IPS-NIHi7 (cell line): ENCODE measurements around the gene MEA1.

Experiments
- DNase-seq: peaks from one replicate; pipeline ENCODE4 v3.0.0; 2012; ENCODE audit warnings: mixed read lengths; ENCODE audit errors: extremely low spot score

MEA1 gene

DNA sequence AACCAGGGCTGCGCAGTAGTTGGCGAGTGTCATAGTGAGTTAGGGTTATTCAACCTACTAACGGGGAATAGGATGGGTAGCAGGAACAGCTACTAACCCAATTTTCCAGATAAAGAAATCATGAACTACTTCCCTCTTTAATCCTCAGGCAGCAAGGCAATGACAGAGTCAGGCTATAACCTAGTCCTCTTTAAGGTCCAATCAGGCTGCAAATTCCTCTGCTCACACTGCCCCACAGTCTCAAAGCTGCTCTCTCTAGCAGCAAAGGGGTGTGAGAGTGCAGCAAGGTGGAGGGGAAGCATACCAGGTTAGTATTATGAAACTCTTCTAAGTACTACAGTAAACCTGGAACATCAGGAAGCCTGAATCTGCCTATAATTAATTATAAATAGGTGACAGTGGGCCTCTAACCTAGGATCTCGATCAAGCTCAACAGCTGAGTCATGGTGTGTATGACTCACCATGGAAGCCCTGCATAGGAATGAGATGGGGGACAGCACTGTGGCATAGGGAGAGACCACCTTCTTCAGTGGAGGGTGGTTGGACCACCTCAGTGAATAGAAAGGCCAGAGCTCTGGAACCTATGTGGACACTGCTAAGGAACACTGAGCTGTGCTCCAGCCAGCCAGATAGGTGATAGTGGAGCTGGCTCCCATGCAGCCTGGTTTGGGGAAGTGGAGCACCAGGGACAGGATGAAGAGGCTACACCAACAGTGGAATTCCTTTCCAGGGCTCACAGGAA is 42.7 kb downstream of the MEA1 start:
- no peak for DNase-seq

DNA sequence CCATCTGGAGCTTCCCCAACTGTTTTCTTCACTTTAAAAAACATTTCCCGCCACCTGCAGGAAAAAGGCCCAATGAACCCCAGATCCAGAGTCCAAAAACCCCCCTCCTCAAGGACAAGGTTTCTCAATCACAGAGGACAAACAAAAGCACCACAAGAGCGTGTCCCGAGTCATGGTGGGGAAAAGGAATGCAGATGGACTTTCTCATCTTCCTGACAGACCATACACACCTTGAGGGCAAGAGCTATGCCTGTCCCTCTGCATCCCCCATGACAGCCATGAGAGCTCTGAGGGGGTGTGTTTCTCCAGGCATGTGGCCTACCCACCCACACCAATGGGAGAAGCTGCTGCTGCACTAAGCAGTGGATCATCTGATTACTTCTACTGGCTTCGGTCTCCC is 43.8 kb downstream of the MEA1 start:
- no peak for DNase-seq

DNA sequence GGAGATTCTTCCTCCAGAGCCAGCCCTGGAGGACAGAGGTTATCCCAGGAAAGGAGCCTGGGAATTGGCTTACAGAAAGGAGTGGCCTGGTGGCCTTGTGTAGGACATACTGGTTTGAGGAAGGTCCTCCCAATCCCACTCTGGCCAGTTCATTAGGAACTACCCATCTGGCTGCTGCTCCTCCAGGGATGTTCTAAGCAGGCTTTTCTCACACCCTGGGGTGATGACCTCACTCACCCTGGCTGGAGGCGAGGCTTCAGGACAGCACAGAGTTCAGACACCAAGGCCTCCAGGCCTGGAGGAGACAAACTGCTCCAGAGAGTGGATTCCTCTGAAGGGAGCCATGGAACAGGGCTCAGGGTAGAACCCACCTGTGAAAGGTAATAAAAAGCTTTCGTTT is 44.3 kb downstream of the MEA1 start:
- DNase-seq, result no peak

DNA sequence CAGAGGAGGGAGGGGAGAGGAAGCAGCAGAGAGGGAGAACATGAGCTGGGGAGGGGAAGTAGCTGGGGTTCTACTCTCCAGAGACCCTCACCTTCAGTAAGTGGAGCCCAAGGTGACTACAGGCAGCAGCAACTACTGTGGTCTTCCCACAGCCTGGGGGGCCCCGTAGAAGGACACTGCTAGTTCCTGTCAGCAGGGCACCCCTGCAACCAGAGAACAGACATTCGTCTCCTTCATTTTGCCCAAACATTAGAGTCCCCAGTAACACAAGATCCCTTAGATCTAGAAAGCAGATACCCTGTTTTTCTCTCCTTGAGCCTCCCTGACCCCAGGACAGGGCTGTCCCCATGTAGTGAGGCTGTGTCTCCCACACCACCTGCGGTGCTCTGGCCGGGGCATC is 45.0 kb downstream of the MEA1 start:
- DNase-seq, result no peak

DNA sequence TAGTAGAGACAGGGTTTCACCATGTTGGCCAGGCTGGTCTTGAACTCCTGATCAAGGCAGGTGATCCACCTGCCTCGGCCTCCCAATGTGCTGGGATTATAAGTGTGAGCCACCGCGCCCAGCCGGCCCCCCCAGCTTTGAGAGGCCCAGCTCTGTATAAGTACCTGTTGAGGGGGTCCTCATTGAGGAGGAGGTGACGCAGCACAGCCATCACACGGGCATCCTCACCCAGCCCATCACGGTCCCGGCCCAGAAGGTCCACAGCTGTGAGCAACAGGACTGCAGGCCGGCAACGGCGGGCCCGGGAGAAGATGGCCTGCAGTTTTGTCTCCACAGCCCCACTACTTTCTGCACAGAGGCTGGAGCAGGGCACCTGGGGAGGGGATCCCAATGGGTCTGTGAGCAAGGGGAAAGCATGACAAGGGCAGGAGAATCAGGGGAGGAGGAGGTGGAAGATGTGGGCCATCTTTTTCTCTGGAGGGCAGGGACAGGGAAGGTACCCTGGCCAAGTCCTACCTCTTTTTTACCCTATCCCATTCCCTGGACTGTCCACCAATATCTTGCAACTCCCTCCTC is 45.5 kb downstream of the MEA1 start:
- no peak for DNase-seq

DNA sequence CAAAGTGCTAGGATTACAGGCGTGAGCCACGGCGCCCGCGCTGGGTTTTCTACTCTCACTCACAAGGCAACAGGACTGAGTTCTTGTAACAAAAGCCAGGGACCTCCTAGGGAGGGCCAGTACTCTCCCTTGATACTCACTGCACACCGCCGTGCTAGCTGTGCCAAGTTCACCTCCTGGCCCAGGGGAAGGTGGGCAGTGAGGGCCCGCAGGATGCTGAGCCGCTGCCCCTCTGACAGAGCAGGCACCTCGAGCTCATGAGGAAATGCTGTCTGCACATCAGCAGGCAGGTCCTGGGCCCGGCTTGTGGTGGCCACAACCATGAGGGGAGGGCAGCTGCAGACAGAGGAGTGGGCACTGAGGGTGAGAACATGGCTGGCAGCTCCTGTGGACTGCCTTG is 46.5 kb downstream of the MEA1 start:
- no peak for DNase-seq

DNA sequence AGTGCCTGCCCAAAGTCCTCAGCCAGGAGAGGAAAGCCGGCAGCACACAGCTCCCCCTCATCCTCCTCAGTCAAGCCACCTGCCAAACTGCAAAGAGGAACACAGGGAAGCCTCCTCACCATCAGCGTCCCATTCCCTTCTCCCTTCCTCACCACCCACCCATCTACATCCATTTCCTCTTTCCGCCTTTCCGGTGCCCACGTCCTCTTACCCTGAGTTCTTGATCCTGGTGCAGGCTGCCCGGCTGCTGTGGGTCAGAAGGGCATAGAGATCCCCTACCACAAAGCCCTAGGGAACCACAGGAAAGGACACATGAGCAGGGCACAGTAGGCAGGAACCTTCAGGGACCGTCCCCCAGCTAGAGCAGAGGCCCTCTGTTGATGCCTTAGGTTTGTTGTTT is 47.2 kb downstream of the MEA1 start:
- DNase-seq, result no peak

DNA sequence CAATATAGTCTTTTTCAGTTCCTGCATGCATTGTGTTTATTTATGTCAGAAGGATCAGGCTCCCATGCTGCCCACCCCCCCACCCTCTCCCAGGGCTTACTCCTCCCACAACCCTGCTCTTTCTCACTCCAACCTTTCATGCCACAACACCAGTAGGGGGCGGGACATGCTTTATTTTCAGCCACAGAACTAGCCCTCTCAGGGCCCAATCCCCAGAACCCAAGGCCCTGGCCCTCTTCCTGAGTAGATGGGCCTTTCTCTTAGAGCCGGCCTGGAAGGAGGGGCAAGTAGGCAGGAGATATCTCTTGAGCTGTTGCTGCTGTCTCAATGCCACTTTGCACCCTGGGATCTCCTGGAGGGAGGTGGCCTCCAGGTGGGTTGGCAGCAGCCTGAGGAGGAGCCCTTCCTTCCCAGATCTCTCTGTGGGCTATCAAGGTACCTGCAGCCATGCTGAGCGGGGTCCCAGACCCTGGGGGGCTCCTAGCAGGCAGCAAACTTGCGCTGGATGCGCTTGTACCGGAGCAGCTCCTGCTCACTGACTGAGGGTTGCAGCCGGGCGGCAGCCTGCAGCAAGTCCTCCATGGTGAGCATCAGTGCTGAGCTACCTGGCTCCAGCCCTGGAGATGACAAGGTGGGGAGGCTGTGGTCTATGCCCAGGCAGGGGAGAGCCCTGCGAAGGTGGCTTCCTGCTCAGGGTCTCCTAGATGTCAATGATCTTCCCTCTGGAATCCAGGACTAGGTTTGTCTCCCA is 49.7 kb downstream of the MEA1 start:
- DNase-seq, result peak; percentile 84

DNA sequence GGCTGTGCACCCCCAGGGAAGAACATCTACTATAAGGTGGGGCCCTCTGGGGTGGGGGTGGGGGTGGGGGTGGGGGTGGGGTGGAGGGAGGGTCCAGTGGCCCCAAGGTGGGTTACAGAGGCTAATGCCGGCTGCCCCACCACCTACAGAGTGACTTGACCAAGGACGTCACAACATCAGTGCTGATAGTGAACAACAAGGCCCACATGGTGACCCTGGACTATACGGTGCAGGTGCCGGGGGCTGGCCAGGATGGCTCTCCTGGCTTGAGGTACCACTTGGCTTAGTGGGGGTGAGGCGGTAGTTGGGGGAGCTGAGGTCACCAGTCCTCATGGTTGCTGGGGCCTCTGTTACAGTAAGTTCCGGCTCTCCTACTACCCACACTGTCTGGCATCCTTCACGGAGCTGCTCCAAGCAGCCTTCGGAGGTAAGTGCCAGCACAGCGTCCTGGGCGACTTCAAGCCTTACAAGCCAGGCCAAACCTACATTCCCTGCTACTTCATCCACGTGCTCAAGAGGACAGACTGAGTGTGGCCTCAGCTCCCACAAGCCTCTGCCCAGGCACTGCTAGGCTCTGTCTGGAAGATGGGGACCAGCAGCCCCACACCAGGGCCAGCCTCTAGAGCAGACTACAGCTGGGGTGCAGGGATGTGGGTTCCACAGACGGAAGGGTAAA is 50.4 kb downstream of the MEA1 start:
- DNase-seq, result no peak

DNA sequence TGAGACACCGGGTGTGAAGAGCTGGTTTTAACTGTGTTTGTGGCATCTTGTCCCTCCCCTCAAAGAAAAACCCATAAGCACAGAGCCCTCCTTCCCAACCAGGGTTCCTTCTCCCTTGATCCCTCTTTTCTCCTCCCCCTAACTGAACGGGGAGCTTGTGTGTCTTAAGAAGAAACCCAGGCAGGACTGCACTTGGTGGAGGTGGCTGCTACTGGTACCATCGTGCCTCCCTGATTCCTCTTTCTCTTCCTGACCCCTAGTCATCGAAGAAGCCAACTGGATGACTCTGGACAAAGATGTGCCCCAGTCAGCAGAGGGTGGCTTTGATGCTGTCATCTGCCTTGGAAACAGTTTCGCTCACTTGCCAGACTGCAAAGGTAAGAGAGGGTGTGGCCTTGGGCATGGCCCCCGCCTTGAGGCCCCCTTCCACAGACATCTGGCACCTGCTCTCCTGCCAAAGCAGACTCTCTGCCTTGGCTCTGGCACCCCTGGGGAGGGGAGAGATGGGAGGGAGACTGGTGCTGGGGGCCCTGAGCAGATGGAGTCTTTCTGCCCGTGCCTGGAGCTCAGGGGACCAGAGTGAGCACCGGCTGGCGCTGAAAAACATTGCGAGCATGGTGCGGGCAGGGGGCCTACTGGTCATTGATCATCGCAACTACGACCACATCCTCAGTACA is 51.1 kb downstream of the MEA1 start:
- DNase-seq, result no peak

DNA sequence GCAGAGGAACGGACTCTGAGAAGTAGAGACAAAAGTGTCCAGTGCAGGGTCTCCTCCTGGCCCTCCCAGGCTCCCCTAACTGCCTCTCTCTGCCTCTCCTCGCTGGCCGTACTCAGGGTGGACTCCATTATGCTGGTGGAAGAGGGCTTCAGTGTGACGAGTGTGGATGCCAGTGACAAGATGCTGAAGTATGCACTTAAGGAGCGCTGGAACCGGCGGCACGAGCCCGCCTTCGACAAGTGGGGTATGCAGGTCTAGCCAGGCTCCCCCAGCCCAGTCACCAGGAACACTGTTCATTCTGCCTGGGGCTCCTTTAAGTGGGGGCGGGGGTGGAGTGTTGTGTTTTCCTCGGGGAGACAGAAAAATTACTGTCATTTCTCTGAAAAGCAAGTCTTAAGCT is 51.6 kb downstream of the MEA1 start:
- no peak for DNase-seq
